HL-60 (cell line): ENCODE results near the gene PANK4.

Experiments used
- DNase-seq, 2 experiments: peaks; one replicate each; pipeline ENCODE4 v3.0.0-alpha.2; 2010 to 2020; ENCODE audit warnings: low read depth in 1 of 2, low spot score in 1 of 2
- H3K27ac ChIP-seq: fragments of 250-450 bp; sonication (Bioruptor Pico); replicated peaks from 2 replicates; pipeline ENCODE4 v1.5.1; 2020; ENCODE audit warnings: mild to moderate bottlenecking, moderate library complexity
- H3K27me3 ChIP-seq: fragments of 250-450 bp; sonication (Bioruptor Pico); 2 replicates; pipeline ENCODE4 v1.5.1; 2021; ENCODE audit warnings: mild to moderate bottlenecking, moderate library complexity; ENCODE audit not compliant: insufficient read depth, poor library complexity, severe bottlenecking
- H3K4me3 ChIP-seq: replicated peaks from 2 replicates; pipeline ENCODE4 v1.5.1; 2011; ENCODE audit warnings: mild to moderate bottlenecking, control low read depth, low read length; ENCODE audit not compliant: insufficient read depth
- GABPA ChIP-seq: IDR thresholded peaks from 2 replicates; pipeline ENCODE4 v1.6.1; 2012; ENCODE audit warnings: low read depth
- POLR2AphosphoS5 ChIP-seq: IDR thresholded peaks from 2 replicates; pipeline ENCODE4 v1.6.1; 2012; ENCODE audit warnings: low read depth
- SPI1 ChIP-seq: IDR thresholded peaks from 2 replicates; pipeline ENCODE4 v1.6.1; 2012; ENCODE audit warnings: low read depth, mild to moderate bottlenecking, borderline replicate concordance
- TF ChIP-seq, protein P1 (sequence below): IDR thresholded peaks from 2 replicates; pipeline ENCODE4 v1.6.1; 2012; ENCODE audit warnings: low read depth; ENCODE audit not compliant: insufficient replicate concordance
- TF ChIP-seq, protein P2 (sequence below): IDR thresholded peaks from one replicate; pipeline ENCODE4 v1.5.1; 2011; ENCODE audit warnings: low read length, control low read depth, inconsistent platforms; ENCODE audit not compliant: insufficient read depth

The PANK4 gene

DNA sequence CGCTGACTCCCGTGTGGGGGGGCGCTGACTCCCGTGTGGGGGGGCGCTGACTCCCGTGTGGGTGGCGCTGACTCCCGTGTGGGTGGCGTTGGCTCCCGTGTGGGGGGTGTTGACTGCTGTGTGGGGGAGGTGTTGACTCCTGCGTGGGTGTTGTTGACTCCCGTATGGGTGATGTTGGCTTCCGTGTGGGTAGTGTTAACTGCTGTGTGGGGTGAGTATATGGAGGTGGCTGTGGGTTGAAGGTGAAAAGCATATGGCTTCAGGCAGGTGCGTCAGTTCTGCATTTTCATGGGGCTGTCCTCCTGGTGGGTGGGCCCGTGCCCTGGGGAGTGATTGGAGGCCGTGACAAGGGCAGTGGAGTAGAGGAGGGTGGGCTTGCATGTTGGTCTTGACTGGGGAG lies 42.4 kb downstream of the PANK4 start:
- TF ChIP-seq, protein P1, sequence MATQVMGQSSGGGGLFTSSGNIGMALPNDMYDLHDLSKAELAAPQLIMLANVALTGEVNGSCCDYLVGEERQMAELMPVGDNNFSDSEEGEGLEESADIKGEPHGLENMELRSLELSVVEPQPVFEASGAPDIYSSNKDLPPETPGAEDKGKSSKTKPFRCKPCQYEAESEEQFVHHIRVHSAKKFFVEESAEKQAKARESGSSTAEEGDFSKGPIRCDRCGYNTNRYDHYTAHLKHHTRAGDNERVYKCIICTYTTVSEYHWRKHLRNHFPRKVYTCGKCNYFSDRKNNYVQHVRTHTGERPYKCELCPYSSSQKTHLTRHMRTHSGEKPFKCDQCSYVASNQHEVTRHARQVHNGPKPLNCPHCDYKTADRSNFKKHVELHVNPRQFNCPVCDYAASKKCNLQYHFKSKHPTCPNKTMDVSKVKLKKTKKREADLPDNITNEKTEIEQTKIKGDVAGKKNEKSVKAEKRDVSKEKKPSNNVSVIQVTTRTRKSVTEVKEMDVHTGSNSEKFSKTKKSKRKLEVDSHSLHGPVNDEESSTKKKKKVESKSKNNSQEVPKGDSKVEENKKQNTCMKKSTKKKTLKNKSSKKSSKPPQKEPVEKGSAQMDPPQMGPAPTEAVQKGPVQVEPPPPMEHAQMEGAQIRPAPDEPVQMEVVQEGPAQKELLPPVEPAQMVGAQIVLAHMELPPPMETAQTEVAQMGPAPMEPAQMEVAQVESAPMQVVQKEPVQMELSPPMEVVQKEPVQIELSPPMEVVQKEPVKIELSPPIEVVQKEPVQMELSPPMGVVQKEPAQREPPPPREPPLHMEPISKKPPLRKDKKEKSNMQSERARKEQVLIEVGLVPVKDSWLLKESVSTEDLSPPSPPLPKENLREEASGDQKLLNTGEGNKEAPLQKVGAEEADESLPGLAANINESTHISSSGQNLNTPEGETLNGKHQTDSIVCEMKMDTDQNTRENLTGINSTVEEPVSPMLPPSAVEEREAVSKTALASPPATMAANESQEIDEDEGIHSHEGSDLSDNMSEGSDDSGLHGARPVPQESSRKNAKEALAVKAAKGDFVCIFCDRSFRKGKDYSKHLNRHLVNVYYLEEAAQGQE: no peak
- TF ChIP-seq POLR2AphosphoS5: no peak
- TF ChIP-seq, protein P2, sequence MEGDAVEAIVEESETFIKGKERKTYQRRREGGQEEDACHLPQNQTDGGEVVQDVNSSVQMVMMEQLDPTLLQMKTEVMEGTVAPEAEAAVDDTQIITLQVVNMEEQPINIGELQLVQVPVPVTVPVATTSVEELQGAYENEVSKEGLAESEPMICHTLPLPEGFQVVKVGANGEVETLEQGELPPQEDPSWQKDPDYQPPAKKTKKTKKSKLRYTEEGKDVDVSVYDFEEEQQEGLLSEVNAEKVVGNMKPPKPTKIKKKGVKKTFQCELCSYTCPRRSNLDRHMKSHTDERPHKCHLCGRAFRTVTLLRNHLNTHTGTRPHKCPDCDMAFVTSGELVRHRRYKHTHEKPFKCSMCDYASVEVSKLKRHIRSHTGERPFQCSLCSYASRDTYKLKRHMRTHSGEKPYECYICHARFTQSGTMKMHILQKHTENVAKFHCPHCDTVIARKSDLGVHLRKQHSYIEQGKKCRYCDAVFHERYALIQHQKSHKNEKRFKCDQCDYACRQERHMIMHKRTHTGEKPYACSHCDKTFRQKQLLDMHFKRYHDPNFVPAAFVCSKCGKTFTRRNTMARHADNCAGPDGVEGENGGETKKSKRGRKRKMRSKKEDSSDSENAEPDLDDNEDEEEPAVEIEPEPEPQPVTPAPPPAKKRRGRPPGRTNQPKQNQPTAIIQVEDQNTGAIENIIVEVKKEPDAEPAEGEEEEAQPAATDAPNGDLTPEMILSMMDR: no peak
- no peak for TF ChIP-seq SPI1
- no peak for TF ChIP-seq GABPA
- DNase-seq: no peak
- Histone ChIP-seq H3K27me3 (no peaks in the 10 kb centered on the region), H3K4me3 (no peak overlapping the region), H3K27ac (no peak overlapping the region)

DNA sequence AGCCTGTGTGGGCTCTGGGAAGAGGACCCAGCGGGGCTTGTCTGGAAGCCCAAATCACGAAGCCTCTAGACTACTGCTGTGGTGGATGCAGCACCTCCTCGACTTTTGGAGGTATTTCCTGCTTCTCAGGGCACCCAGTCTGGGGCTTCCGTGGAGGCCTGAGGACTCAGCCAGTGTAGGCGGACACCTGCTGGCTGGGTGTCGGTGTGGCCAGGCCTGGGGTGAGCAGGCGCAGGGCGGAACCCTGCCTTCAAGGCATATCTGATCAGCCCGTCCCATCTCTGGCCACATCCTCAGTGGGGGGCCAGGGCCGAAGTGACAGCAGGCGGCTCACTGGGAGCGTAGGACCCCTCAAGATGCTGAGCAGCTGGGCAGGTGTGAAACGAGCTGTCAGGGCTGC lies 43.4 kb downstream of the PANK4 start:
- H3K4me3 ChIP-seq: no peak overlapping the region
- TF ChIP-seq POLR2AphosphoS5 (no peak), SPI1 (no peak), GABPA (no peak)
- TF ChIP-seq, protein P2: no peak
- TF ChIP-seq, protein P1: no peak
- H3K27ac ChIP-seq: no peak overlapping the region
- no peak for DNase-seq
- H3K27me3 ChIP-seq: no peaks in the 10 kb centered on the region

DNA sequence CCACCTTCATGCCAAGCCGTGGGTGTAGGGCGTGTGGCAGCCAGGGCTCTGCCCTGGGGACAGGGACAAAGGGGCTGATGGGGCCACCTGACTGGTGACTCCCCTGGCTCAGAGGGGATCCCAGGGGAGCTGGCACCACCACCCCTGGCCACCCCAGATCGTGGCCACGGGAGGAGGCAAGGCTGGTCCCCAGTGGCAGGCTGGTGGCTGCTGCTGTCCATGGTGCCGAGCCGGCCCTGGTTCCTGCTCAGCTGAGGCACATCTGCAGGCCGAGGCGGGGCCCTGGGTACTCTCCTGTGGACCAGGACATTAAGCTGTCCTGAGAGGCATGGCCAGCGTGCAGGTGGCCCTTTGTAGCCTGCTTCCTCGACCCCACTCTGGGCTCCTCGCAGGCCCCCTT lies 43.8 kb downstream of the PANK4 start:
- no peak for TF ChIP-seq GABPA
- TF ChIP-seq SPI1: no peak
- TF ChIP-seq, protein P2: no peak
- TF ChIP-seq, protein P1: peak; percentile 94
- no peak overlapping the region for H3K27ac ChIP-seq
- H3K27me3 ChIP-seq: no peaks in the 10 kb centered on the region

More for the DNA sequence above, 43.8 kb downstream of the PANK4 start:
- no peak for DNase-seq
- no peak overlapping the region for H3K4me3 ChIP-seq
